ENCODE data around the gene REV1. TPM values are rescaled to one million over a fixed set of nuclear protein-coding genes. Genes with fewer than 3 reads are reported as not detected.
"Not testable (repeated sequence)": the region's sequence is repeated elsewhere in the genome, so short reads cannot be mapped to it uniquely, and the experiment has no call there.

Gene REV1
- total and polyA plus RNA-seq, 11 donors: 14.7 to 76.1 (median 32.2) TPM

- no peaks in the 10 kb centered on the region for H3K27me3 ChIP-seq
- ATAC-seq (no peak), DNase-seq (no peak)
- no peaks in the 10 kb centered on the region for H3K36me3 ChIP-seq
- intact Hi-C loops (cut with DNase I): no loop called here
- H3K4me1 ChIP-seq: peaks cover 0 to 91% (median 62%) of the 10 kb centered on the region in 12 donors
- H3K27ac ChIP-seq: peak overlapping the region in 1 of 12 donors; percentile 18
- TF ChIP-seq CTCF (IDR thresholded peaks at IDR 0.05) (no peak), POLR2A (IDR thresholded peaks at IDR 0.05) (no peak)
- peaks cover 0 to 7% (median 0%) of the 10 kb centered on the region in 12 donors for H3K9me3 ChIP-seq
- H3K4me3 ChIP-seq: no peak overlapping the region
- 70 to 75% (median 73%) methylated on average over 7 of the region's 7 CpGs for WGBS, 4 donors
Observed at GRCh38 chr2:99471654-99472599, 17.9 kb downstream of the REV1 start.

DNA sequence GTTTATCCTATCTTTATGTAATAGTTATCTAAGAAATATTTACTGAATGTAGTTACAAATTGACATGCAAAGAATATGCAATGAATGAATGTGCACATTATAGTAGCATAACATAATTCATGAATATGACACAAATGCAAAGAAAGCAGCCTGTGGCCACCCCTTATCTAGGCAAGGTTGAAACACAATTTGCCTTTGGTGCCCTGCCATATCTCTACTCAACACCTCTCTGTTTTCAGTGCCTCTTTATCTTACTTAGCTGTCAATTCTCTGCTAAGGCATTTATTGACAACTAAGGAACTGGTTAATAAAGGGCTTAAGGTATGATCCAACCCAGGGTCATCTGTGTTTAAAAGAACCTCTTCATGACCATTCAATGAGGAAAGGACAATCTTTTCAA, 18.9 kb downstream of the REV1 start:
- no peak overlapping the region for H3K4me3 ChIP-seq
- intact Hi-C loops (cut with DNase I): no loop called here
- TF ChIP-seq POLR2A (IDR thresholded peaks at IDR 0.05) (no peak), CTCF (IDR thresholded peaks at IDR 0.05) (no peak)
- DNase-seq (no peak), ATAC-seq (no peak)
- H3K4me1 ChIP-seq: peaks cover 0 to 86% (median 54%) of the 10 kb centered on the region in 12 donors
- H3K27ac ChIP-seq: no peak overlapping the region
- peaks cover 0 to 7% (median 0%) of the 10 kb centered on the region in 12 donors for H3K9me3 ChIP-seq
- no peaks in the 10 kb centered on the region for H3K36me3 ChIP-seq
- H3K27me3 ChIP-seq: no peaks in the 10 kb centered on the region

DNA sequence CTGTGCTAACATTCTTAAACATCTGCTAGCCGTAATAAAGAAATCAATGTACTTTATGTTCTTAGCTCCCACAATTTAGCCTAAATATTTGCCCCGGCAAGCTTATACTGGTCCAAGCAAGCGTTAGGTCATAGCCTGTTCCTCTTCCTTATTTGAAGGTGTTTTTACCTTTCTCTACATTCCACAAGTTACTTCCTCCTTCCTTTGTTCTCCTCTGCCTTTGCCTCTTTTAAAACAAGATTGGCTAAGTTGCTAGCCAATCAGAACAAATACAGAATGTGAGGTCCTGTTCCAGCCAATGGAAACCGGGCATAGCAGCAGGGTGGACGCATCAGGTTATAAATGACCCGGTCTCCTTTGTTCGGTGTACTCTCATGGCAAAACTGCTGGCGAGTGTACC, 19.4 kb downstream of the REV1 start:
- H3K27me3 ChIP-seq; H3K36me3 ChIP-seq; intact Hi-C loops (cut with DNase I); ATAC-seq; H3K27ac ChIP-seq; H3K4me3 ChIP-seq; H3K9me3 ChIP-seq: not testable (repeated sequence)
- H3K4me1 ChIP-seq: peaks cover 0 to 81% (median 49%) of the 10 kb centered on the region in 12 donors
- peak in 1 of 5 donors; percentile 20 for DNase-seq
- WGBS, 4 donors: 88 to 97% (median 92%) methylated on average over 8 of the region's 8 CpGs

- Histone ChIP-seq H3K9me3 (peaks cover 0 to 7% (median 0%) of the 10 kb centered on the region in 12 donors), H3K27me3 (no peaks in the 10 kb centered on the region), H3K4me1 (peaks cover 0 to 75% (median 40%) of the 10 kb centered on the region in 12 donors), H3K27ac (no peak overlapping the region), H3K4me3 (no peak overlapping the region), H3K36me3 (no peaks in the 10 kb centered on the region)
- ATAC-seq: no peak
- intact Hi-C loops (cut with DNase I): no loop called here
- WGBS, 4 donors: 90 to 97% (median 95%) methylated on average over 1 of the region's 1 CpG
- DNase-seq: no peak
- no peak for TF ChIP-seq CTCF (IDR thresholded peaks at IDR 0.05)
- TF ChIP-seq POLR2A (IDR thresholded peaks at IDR 0.05): no peak
Observed at GRCh38 chr2:99469394-99469793, 20.4 kb downstream of the REV1 start.
